GM18867 (cell line): ENCODE measurements around the gene CDYL.

Experiments
- ATAC-seq: cut with Tn5 transposase; IDR thresholded peaks from one replicate; pipeline ENCODE4 v1.9.1; 2021; ENCODE audit warnings: mild to moderate bottlenecking, moderate library complexity; ENCODE audit not compliant: unreplicated experiment

CDYL gene

GRCh38 chr6:4953440-4953839 is 177.2 kb downstream of the CDYL start:
- ATAC-seq, result no peak

- ATAC-seq, result no peak
These were observed 180.4 kb downstream of the CDYL start for GRCh38 chr6:4956625-4957024.

GRCh38 chr6:4957521-4958231 is 181.5 kb downstream of the CDYL start:
- ATAC-seq, result no peak

- no peak for ATAC-seq
These were observed 182.4 kb downstream of the CDYL start for GRCh38 chr6:4958624-4959023.

- ATAC-seq, result no peak
These were observed 185.3 kb downstream of the CDYL start for GRCh38 chr6:4961322-4962168.

GRCh38 chr6:4962905-4963304 is 186.7 kb downstream of the CDYL start:
- no peak for ATAC-seq

GRCh38 chr6:4964675-4965561 is 188.7 kb downstream of the CDYL start:
- no peak for ATAC-seq

- ATAC-seq, result no peak
These were observed 189.6 kb downstream of the CDYL start for GRCh38 chr6:4965562-4966389.

GRCh38 chr6:4967301-4968030 is 191.3 kb downstream of the CDYL start:
- ATAC-seq, result no peak

GRCh38 chr6:4969609-4970285 is 193.5 kb downstream of the CDYL start:
- ATAC-seq, result no peak

GRCh38 chr6:4970739-4971395 is 194.7 kb downstream of the CDYL start:
- ATAC-seq, result no peak

- no peak for ATAC-seq
These were observed 195.6 kb downstream of the CDYL start for GRCh38 chr6:4971851-4972250.

GRCh38 chr6:4972438-4972837 is 196.2 kb downstream of the CDYL start:
- ATAC-seq, result no peak

GRCh38 chr6:4973415-4973814 is 197.2 kb downstream of the CDYL start:
- no peak for ATAC-seq

GRCh38 chr6:4973982-4974745 is 198.0 kb downstream of the CDYL start:
- no peak for ATAC-seq

GRCh38 chr6:4974962-4975361 is 198.8 kb downstream of the CDYL start:
- no peak for ATAC-seq

GRCh38 chr6:4975506-4975905 is 199.3 kb downstream of the CDYL start:
- ATAC-seq, result no peak

GRCh38 chr6:4977468-4977867 is 201.3 kb downstream of the CDYL start:
- no peak for ATAC-seq
